GM12878 (cell line): ENCODE measurements around the gene MAPK8IP1. TPM values are rescaled to one million over a fixed set of nuclear protein-coding genes. Genes with fewer than 3 reads are reported as not detected.

Experiments used
- ATAC-seq: fragments of 200-7000 bp; cut with Tn5 transposase; 3 replicates; pipeline ENCODE4 v1.9.1; 2020; ENCODE audit warnings: mild to moderate bottlenecking, moderate library complexity
- BruUV-seq: library from RNA; stranded (reverse); fragments of 400-500 nt; replicated peaks from 2 replicates; lab custom pipeline; 2021; lab: Mats Ljungman, UMichigan
- CTCF ChIA-PET: fragments of 300-600 bp; sonication (Branson Sonifier 250); formaldehyde crosslinking; extraction: SDS; loops from one replicate; lab custom pipeline; 2021; ENCODE audit warnings: inconsistent platforms; lab: Yijun Ruan, JAX
- POLR2A ChIA-PET: fragments of 350-600 bp; formaldehyde crosslinking; extraction: SDS; loops from one replicate; lab custom pipeline; 2021; ENCODE audit warnings: inconsistent platforms; lab: Charles Lee
- RAD21 ChIA-PET: fragments of 300-600 bp; sonication (Branson Sonifier 250); formaldehyde crosslinking; loops from one replicate; lab custom pipeline; 2023; ENCODE audit warnings: antibody characterized with exemption; ENCODE audit not compliant: unreplicated experiment; lab: Charles Lee
- SMC1A ChIA-PET: fragments of 300-600 bp; sonication (Branson Sonifier 250); formaldehyde crosslinking; loops from one replicate; lab custom pipeline; 2023; ENCODE audit not compliant: unreplicated experiment, uncharacterized antibody; lab: Charles Lee
- DNase-seq: peaks from one replicate; pipeline ENCODE4 v3.0.0-alpha.2; 2011; ENCODE audit warnings: low read depth, low spot score
- FAIRE-seq: peaks from 3 replicates; lab custom pipeline; 2011; peaks lifted over from hg19 to GRCh38; lab: Jason Lieb, UNC
- H2AFZ ChIP-seq: 2 replicates; pipeline ENCODE4 v1.6.0; 2011; ENCODE audit warnings: low read depth, low read length, control low read depth; ENCODE audit not compliant: control insufficient read depth
- H3K27ac ChIP-seq: 2 replicates; pipeline ENCODE4 v1.5.1; 2011; ENCODE audit warnings: control low read depth; ENCODE audit not compliant: control insufficient read depth, insufficient read depth
- H3K27me3 ChIP-seq, 2 experiments: replicated peaks in 1 of 2; 2 replicates each; pipeline versions ENCODE4 v1.6.0 to v1.6.1; 2011; ENCODE audit warnings: low read length in 1 of 2; ENCODE audit not compliant: control insufficient read depth in 2 of 2, insufficient read depth in 2 of 2
- H3K36me3 ChIP-seq, 2 experiments: 2 replicates each; pipeline ENCODE4 v1.5.1; 2011; ENCODE audit warnings: low read length in 1 of 2; ENCODE audit not compliant: control insufficient read depth in 2 of 2, insufficient read depth in 2 of 2
- H3K4me1 ChIP-seq: 2 replicates; pipeline ENCODE4 v1.6.1; 2011; ENCODE audit warnings: mild to moderate bottlenecking, low read length, moderate library complexity, mixed read lengths; ENCODE audit not compliant: control insufficient read depth, insufficient read depth
- H3K4me2 ChIP-seq: 2 replicates; pipeline ENCODE4 v1.6.0; 2011; ENCODE audit warnings: control low read depth; ENCODE audit not compliant: control insufficient read depth, insufficient read depth
- H3K4me3 ChIP-seq: fragments of 200-600 bp; sonication (generic); 2 replicates; pipeline ENCODE4 v1.5.1; 2016
- H3K79me2 ChIP-seq: 2 replicates; pipeline ENCODE4 v1.6.0; 2011; ENCODE audit warnings: low read length; ENCODE audit not compliant: control insufficient read depth, insufficient read depth
- H3K9ac ChIP-seq: 2 replicates; pipeline ENCODE4 v1.8.0; 2011; ENCODE audit warnings: low read length, control low read depth, mixed read lengths; ENCODE audit not compliant: control insufficient read depth, insufficient read depth
- H3K9me3 ChIP-seq: replicated peaks from 3 replicates; pipeline ENCODE4 v1.5.1; 2011; ENCODE audit warnings: mild to moderate bottlenecking, low read length; ENCODE audit not compliant: control insufficient read depth, insufficient read depth
- H4K20me1 ChIP-seq: 2 replicates; pipeline ENCODE4 v1.6.0; 2011; ENCODE audit not compliant: control insufficient read depth, insufficient read depth
- ASH2L ChIP-seq: fragments of 300-600, 200-600 bp; sonication (generic); IDR thresholded peaks from 2 replicates; pipeline ENCODE4 v1.6.1; 2017; ENCODE audit warnings: low read depth, mild to moderate bottlenecking, borderline replicate concordance
- CREM ChIP-seq: IDR thresholded peaks from 2 replicates; pipeline ENCODE4 v1.6.1; 2014; ENCODE audit warnings: antibody characterized with exemption, low read depth
- ESRRA ChIP-seq: IDR thresholded peaks from 2 replicates; pipeline ENCODE4 v1.6.1; 2012; ENCODE audit warnings: mild to moderate bottlenecking, low read length, improper control_type of control experiment
- FOXK2 ChIP-seq: fragments of 450-650 bp; IDR thresholded peaks from 2 replicates; pipeline ENCODE4 v1.6.1; 2017; ENCODE audit warnings: mild to moderate bottlenecking, moderate library complexity
- HCFC1 ChIP-seq: fragments of 150-350 bp; IDR thresholded peaks from 2 replicates; pipeline ENCODE4 v1.6.1; 2014; ENCODE audit warnings: low read length
- IKZF1 ChIP-seq: fragments of 450-650 bp; conservative IDR thresholded peaks from 2 replicates; pipeline ENCODE4 v1.6.1; 2017; ENCODE audit warnings: antibody characterized with exemption, mild to moderate bottlenecking
- LARP7 ChIP-seq: fragments of 450-650 bp; IDR thresholded peaks from 2 replicates; pipeline ENCODE4 v1.6.1; 2017; ENCODE audit warnings: mild to moderate bottlenecking
- NRF1 ChIP-seq: conservative IDR thresholded peaks from 2 replicates; pipeline ENCODE4 v1.6.1; 2011; ENCODE audit warnings: mild to moderate bottlenecking, low read depth, low read length, improper control_type of control experiment
- RCOR1 ChIP-seq: conservative IDR thresholded peaks from 2 replicates; pipeline ENCODE4 v1.6.1; 2012; ENCODE audit warnings: low read depth, low read length, improper control_type of control experiment
- RFX5 ChIP-seq: IDR thresholded peaks from 2 replicates; pipeline ENCODE4 v1.6.1; 2011; ENCODE audit warnings: low read depth, low read length, improper control_type of control experiment
- SIN3A ChIP-seq: IDR thresholded peaks from 2 replicates; pipeline ENCODE4 v1.6.1; 2012; ENCODE audit warnings: low read depth, low read length, improper control_type of control experiment
- SUZ12 ChIP-seq: fragments of 200-600 bp; sonication (generic); IDR thresholded peaks from one replicate; pipeline ENCODE4 v1.6.1; 2018; ENCODE audit warnings: antibody characterized with exemption, mild to moderate bottlenecking; ENCODE audit not compliant: unreplicated experiment
- USF2 ChIP-seq: IDR thresholded peaks from 2 replicates; pipeline ENCODE4 v1.6.1; 2011; ENCODE audit warnings: low read depth, low read length, improper control_type of control experiment, borderline replicate concordance
- WRNIP1 ChIP-seq: IDR thresholded peaks from 2 replicates; pipeline ENCODE4 v1.6.1; 2011; ENCODE audit warnings: low read depth, low read length, improper control_type of control experiment, borderline replicate concordance
- ZBTB33 ChIP-seq: fragments of 450-650 bp; IDR thresholded peaks from 2 replicates; pipeline ENCODE4 v1.6.1; 2017; ENCODE audit warnings: mild to moderate bottlenecking
- ZNF274 ChIP-seq: IDR thresholded peaks from one replicate; pipeline ENCODE4 v1.8.0; 2011; ENCODE audit not compliant: insufficient read length, insufficient read depth
- WGBS: methylation state at CpG from one replicate; pipeline ENCODE4 v1.1.6; 2016; ENCODE audit warnings: low lambda C conversion rate; ENCODE audit not compliant: insufficient replicate concordance, insufficient coverage; ENCODE audit errors: missing lambda C conversion rate; 5-methylcytosine and 5-hydroxymethylcytosine counted together
- in situ Hi-C: fragments of 300-500 bp; cut with MboI; formaldehyde crosslinking; loops from 9 replicates; pipeline ENCODE4 v1.14.3; 2018; ENCODE audit warnings: mixed read lengths
- intact Hi-C: fragments of 100-400 bp; cut with micrococcal nuclease; formaldehyde crosslinking; loops from one replicate; pipeline ENCODE4 v1.14.2; 2022; ENCODE audit not compliant: unreplicated experiment
- polyA plus RNA-seq, 11 experiments: library from polyadenylated mRNA; depleted of rRNA in 4 of 11; unstranded in 6 of 11; stranded (reverse) in 5 of 11; fragments of >200 nt; fragmentation: Nextera tagmentation in 4 of 11; fragmentation: Illumina TruSeq in 1 of 11; extraction: Ambion mirVana in 4 of 11; extraction: Trizol in 1 of 11; gene quantifications; 1 replicate in 1 of 11; 2 replicates in 10 of 11; pipeline versions ENCODE4 v1.2.1 to v1.2.3, GENCODE V29; 2011 to 2016; ENCODE audit warnings: inconsistent platforms in 2 of 11, missing spikeins in 2 of 11, low read depth in 1 of 11
- total RNA-seq, 4 experiments: library from RNA; depleted of rRNA in 3 of 4; stranded (reverse); fragments of >200 nt in 3 of 4; fragmentation: Illumina TruSeq in 1 of 4; extraction: Trizol in 1 of 4; gene quantifications; 2 replicates each; pipeline versions ENCODE4 v1.2.1 to v1.2.3, GENCODE V29; 2013 to 2021
- TF ChIP-seq, protein P1 (sequence below), 3 experiments: IDR thresholded peaks in 2 of 3; conservative IDR thresholded peaks in 1 of 3; 2 replicates each; pipeline ENCODE4 v1.5.1; 2011; ENCODE audit warnings: low read depth in 3 of 3, low read length in 3 of 3, mild to moderate bottlenecking in 3 of 3, control low read depth in 2 of 3, moderate library complexity in 2 of 3, inconsistent platforms in 1 of 3, mixed read lengths in 1 of 3; ENCODE audit not compliant: control insufficient read depth in 2 of 3, insufficient read depth in 1 of 3; ENCODE audit errors: extremely low read depth in 1 of 3

Gene MAPK8IP1
- total and polyA plus RNA-seq, 10 of the 15 experiments (the other 5 are each of a cell fraction or from before 2014, with no cell fraction given) = 0.04 to 0.44 (median 0.11) TPM; not detected in 2

GRCh38 chr11:45896422-45896984 lies 11.1 kb downstream of the MAPK8IP1 start:
- no peaks in the 10 kb centered on the region for H3K9me3 ChIP-seq
- ChIA-PET RAD21 (no interaction called here), SMC1A (no interaction called here), POLR2A (no interaction called here), CTCF (no interaction called here)
- no peaks in the 10 kb centered on the region for H3K36me3 ChIP-seq
- H3K4me1 ChIP-seq = no peaks in the 10 kb centered on the region
- intact Hi-C loops = no loop called here
- 26% methylated on average over 19 of the region's 19 CpGs for WGBS
- FAIRE-seq = no peak
- no peaks in the 10 kb centered on the region; the same call in 1 of the 2 replicates for H4K20me1 ChIP-seq
- no peak overlapping the region for H3K4me2 ChIP-seq
- peaks cover 3 to 10% of the 10 kb centered on the region in 2 experiments; a peak in 3 of 4 replicates for H3K27me3 ChIP-seq
- H3K27ac ChIP-seq = no peak overlapping the region
- DNase-seq = no peak
- H3K9ac ChIP-seq = no peak overlapping the region
- H2AFZ ChIP-seq = no peak overlapping the region
- TF ChIP-seq ZNF274 = no peak
- no peak for TF ChIP-seq FOXK2
- TF ChIP-seq USF2 = no peak
- TF ChIP-seq LARP7 = no peak
- no peak for TF ChIP-seq ZBTB33
- TF ChIP-seq NRF1 = no peak
- TF ChIP-seq IKZF1 = no peak
- TF ChIP-seq WRNIP1 = no peak
- TF ChIP-seq, protein P1, sequence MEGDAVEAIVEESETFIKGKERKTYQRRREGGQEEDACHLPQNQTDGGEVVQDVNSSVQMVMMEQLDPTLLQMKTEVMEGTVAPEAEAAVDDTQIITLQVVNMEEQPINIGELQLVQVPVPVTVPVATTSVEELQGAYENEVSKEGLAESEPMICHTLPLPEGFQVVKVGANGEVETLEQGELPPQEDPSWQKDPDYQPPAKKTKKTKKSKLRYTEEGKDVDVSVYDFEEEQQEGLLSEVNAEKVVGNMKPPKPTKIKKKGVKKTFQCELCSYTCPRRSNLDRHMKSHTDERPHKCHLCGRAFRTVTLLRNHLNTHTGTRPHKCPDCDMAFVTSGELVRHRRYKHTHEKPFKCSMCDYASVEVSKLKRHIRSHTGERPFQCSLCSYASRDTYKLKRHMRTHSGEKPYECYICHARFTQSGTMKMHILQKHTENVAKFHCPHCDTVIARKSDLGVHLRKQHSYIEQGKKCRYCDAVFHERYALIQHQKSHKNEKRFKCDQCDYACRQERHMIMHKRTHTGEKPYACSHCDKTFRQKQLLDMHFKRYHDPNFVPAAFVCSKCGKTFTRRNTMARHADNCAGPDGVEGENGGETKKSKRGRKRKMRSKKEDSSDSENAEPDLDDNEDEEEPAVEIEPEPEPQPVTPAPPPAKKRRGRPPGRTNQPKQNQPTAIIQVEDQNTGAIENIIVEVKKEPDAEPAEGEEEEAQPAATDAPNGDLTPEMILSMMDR (IDR thresholded peaks at IDR 0.05 in 2 of 3, conservative IDR thresholded peaks at IDR 0.05 in 1 of 3; ENCODE audit: control insufficient read depth in 2 of 3, extremely low read depth in 1 of 3, insufficient read depth in 1 of 3, low read depth in 3 of 3, low read length in 3 of 3) = no peak
- no peak for TF ChIP-seq RCOR1
- no peak for TF ChIP-seq CREM
- TF ChIP-seq ESRRA = no peak
- TF ChIP-seq RFX5 = no peak
- TF ChIP-seq SIN3A = no peak
- TF ChIP-seq SUZ12 = no peak
- no peak for TF ChIP-seq ASH2L
- no peak for TF ChIP-seq HCFC1
- no peak overlapping the region for H3K4me3 ChIP-seq
- ATAC-seq = no peak
- no peaks in the 10 kb centered on the region for H3K79me2 ChIP-seq
- no TSS peak for BruUV-seq
- in situ Hi-C loops = no loop called here
